ENCODE data around the gene ADRB2. TPM values are rescaled to one million over a fixed set of nuclear protein-coding genes. Genes with fewer than 3 reads are reported as not detected.
"Not testable (repeated sequence)": the region's sequence is repeated elsewhere in the genome, so short reads cannot be mapped to it uniquely, and the experiment has no call there.

Gene ADRB2
- total and polyA plus RNA-seq, 11 donors, result 1.8 to 8.3 (median 5.2) TPM

GRCh38 chr5:148873120-148873519 lies 46.7 kb downstream of the ADRB2 start:
- TF ChIP-seq CTCF (IDR thresholded peaks at IDR 0.05) (no peak), POLR2A (IDR thresholded peaks at IDR 0.05) (no peak)
- Histone ChIP-seq H3K9me3 (no peaks in the 10 kb centered on the region), H3K27me3 (no peaks in the 10 kb centered on the region), H3K4me1 (peaks cover 16 to 43% (median 26%) of the 10 kb centered on the region in 12 donors), H3K27ac (peak overlapping the region in 5 of 12 donors; percentile 21 to 64 (median 38)), H3K36me3 (no peaks in the 10 kb centered on the region), H3K4me3 (no peak overlapping the region)
- intact Hi-C loops (cut with DNase I), result loop anchor here in 2 of 10 donors (5.0 kb wide), 2 partner anchors 41 to 46 kb away; partner anchors contain the start of gene ADRB2 (in 1 of the 2)
- DNase-seq, result no peak
- WGBS, 4 donors, result 62 to 82% (median 66%) methylated on average over 5 of the region's 5 CpGs
- peak in 3 of 4 donors; percentile 28 to 71 (median 44) for ATAC-seq

GRCh38 chr5:148873690-148874485 lies 47.5 kb downstream of the ADRB2 start:
- no peak overlapping the region for H3K4me3 ChIP-seq
- H3K4me1 ChIP-seq, result peaks cover 16 to 43% (median 26%) of the 10 kb centered on the region in 12 donors
- H3K27ac ChIP-seq, result peak overlapping the region in 9 of 12 donors; percentile 4 to 71 (median 38)
- no peaks in the 10 kb centered on the region for H3K9me3 ChIP-seq
- no peak for DNase-seq
- ATAC-seq, result peak in 2 of 4 donors; percentile 22 to 57
- TF ChIP-seq POLR2A (IDR thresholded peaks at IDR 0.05) (no peak), CTCF (IDR thresholded peaks at IDR 0.05) (no peak)
- no peaks in the 10 kb centered on the region for H3K27me3 ChIP-seq
- H3K36me3 ChIP-seq, result no peaks in the 10 kb centered on the region
- WGBS, 4 donors, result 35 to 41% (median 36%) methylated on average over 3 of the region's 3 CpGs
- intact Hi-C loops (cut with DNase I), result loop anchor here in 2 of 10 donors (5.0 kb wide), 2 partner anchors 42 to 47 kb away; partner anchors contain the start of gene ADRB2 (in 1 of the 2)

GRCh38 chr5:148875205-148875875 lies 48.9 kb downstream of the ADRB2 start:
- intact Hi-C loops (cut with DNase I), result no loop called here
- H3K27ac ChIP-seq, result peak overlapping the region in 4 of 12 donors; percentile 17 to 64 (median 33)

GRCh38 chr5:148877436-148877835 lies 51.0 kb downstream of the ADRB2 start:
- H3K4me3 ChIP-seq; DNase-seq; H3K27ac ChIP-seq; H3K36me3 ChIP-seq; H3K27me3 ChIP-seq; intact Hi-C loops (cut with DNase I); ATAC-seq; H3K9me3 ChIP-seq: not testable (repeated sequence)
- WGBS, 4 donors, result 88 to 97% (median 95%) methylated on average over 5 of the region's 5 CpGs
- peaks cover 16 to 36% (median 26%) of the 10 kb centered on the region in 12 donors for H3K4me1 ChIP-seq

More at GRCh38 chr5:148875205-148875875, 48.9 kb downstream of the ADRB2 start:
- H3K4me3 ChIP-seq, result no peak overlapping the region
- TF ChIP-seq CTCF (IDR thresholded peaks at IDR 0.05) (no peak), POLR2A (IDR thresholded peaks at IDR 0.05) (no peak)
- H3K9me3 ChIP-seq, result no peaks in the 10 kb centered on the region
- 54 to 55% (median 54%) methylated on average over 4 of the region's 4 CpGs for WGBS, 4 donors
- peak in 1 of 5 donors; percentile 39 for DNase-seq
- peaks cover 16 to 43% (median 26%) of the 10 kb centered on the region in 12 donors for H3K4me1 ChIP-seq
- peak; percentile 53 to 71 (median 60) for ATAC-seq
- no peaks in the 10 kb centered on the region for H3K27me3 ChIP-seq
- H3K36me3 ChIP-seq, result no peaks in the 10 kb centered on the region

Other genes with a start within 250 kb of the ADRB2 start
- 1 to 10 TPM in 1 of 9 donors, under 1 TPM in 4, not detected in 4; 0.23 to 1.6 (median 0.35) TPM for gene HTR4, start 172.1 kb upstream of the ADRB2 start, total RNA-seq
- gene HTR4, start 172.1 kb upstream of the ADRB2 start, polyA plus RNA-seq, result under 1 TPM; 0.11 to 0.22 TPM
- gene SH3TC2, start 236.5 kb downstream of the ADRB2 start, total RNA-seq, result 10 to 100 TPM in 2 of 9 donors, 1 to 10 TPM in 7; 2.4 to 12.7 (median 5.9) TPM
- gene SH3TC2, start 236.5 kb downstream of the ADRB2 start, polyA plus RNA-seq, result 1 to 10 TPM; 1.6 to 2.6 TPM

Data from heart left ventricle (tissue), 16 donors.